ENCODE measurements around the gene DNAJB7.

DNA sequence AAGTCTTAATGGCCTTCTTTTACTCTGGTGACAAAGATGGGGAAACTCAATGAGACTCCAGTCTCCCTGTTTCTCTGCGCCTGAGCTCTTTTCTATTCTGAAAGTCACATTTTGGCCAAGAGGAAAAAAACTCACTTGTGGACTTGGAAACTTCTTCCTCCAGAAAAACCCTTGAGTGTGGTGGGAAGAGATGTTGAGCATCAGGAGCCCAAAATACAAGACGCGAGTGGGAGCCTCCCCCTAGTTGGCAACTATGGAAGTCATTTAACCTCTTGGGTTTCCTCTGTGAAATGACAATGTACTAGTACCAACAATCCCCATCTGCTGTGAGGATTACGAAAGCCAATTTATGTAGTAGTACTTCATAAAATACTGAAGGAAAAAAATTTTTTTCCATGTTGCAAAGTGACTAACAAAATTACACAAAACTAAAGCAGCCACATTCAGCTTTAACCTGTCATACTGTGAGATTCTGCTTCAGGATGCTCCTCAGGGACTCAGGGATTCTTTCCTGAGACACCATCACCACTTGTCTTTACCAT lies 42.2 kb downstream of the DNAJB7 start:
- no peak for TF ChIP-seq POLR2A (IDR thresholded peaks at IDR 0.05; ENCODE audit: low read depth, low read length)
- TF ChIP-seq POLR2AphosphoS5 (IDR thresholded peaks at IDR 0.05; ENCODE audit: insufficient read depth, low read depth, low read length), result no peak
- TF ChIP-seq EZH2 (IDR thresholded peaks at IDR 0.05; ENCODE audit: borderline replicate concordance, low read depth, low read length, severe bottlenecking), result no peak
- TF ChIP-seq, protein P1, sequence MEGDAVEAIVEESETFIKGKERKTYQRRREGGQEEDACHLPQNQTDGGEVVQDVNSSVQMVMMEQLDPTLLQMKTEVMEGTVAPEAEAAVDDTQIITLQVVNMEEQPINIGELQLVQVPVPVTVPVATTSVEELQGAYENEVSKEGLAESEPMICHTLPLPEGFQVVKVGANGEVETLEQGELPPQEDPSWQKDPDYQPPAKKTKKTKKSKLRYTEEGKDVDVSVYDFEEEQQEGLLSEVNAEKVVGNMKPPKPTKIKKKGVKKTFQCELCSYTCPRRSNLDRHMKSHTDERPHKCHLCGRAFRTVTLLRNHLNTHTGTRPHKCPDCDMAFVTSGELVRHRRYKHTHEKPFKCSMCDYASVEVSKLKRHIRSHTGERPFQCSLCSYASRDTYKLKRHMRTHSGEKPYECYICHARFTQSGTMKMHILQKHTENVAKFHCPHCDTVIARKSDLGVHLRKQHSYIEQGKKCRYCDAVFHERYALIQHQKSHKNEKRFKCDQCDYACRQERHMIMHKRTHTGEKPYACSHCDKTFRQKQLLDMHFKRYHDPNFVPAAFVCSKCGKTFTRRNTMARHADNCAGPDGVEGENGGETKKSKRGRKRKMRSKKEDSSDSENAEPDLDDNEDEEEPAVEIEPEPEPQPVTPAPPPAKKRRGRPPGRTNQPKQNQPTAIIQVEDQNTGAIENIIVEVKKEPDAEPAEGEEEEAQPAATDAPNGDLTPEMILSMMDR (IDR thresholded peaks at IDR 0.05; ENCODE audit: extremely low read depth in 1 of 2, insufficient read depth in 1 of 2, low read depth in 1 of 2, low read length in 2 of 2), result no peak
- TF ChIP-seq, protein P2, sequence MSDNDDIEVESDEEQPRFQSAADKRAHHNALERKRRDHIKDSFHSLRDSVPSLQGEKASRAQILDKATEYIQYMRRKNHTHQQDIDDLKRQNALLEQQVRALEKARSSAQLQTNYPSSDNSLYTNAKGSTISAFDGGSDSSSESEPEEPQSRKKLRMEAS (IDR thresholded peaks at IDR 0.05; ENCODE audit: insufficient read depth, insufficient read length), result no peak
- TF ChIP-seq GATA2 (IDR thresholded peaks at IDR 0.05; ENCODE audit: insufficient read depth, insufficient read length, low read depth, low read length), result no peak
- TF ChIP-seq FOS (IDR thresholded peaks at IDR 0.05; ENCODE audit: borderline replicate concordance, insufficient read depth, low read length), result no peak
